ENCODE data around the gene SDSL.

The SDSL gene

GRCh38 chr12:113436993-113437728, 15.0 kb downstream of the SDSL start:
- no peaks in the 10 kb centered on the region for H3K36me3 ChIP-seq (ENCODE audit: control insufficient read depth in 2 of 2, insufficient read depth in 1 of 2, low read length in 2 of 2)
- TF ChIP-seq ZBTB21 (tag by site-specific recombination; IDR thresholded peaks at IDR 0.05) (no peak), KLF9 (tag by site-specific recombination; IDR thresholded peaks at IDR 0.05; ENCODE audit: low read depth) (no peak), ZNF366 (tag by site-specific recombination; conservative IDR thresholded peaks at IDR 0.05) (peak; percentile 88), ZNF146 (tag by site-specific recombination; IDR thresholded peaks at IDR 0.05) (no peak), ZNF324 (tag by site-specific recombination; IDR thresholded peaks at IDR 0.05) (no peak), ZNF488 (tag by site-specific recombination; IDR thresholded peaks at IDR 0.05) (no peak), ZNF704 (tag by site-specific recombination; IDR thresholded peaks at IDR 0.05) (no peak)
- TF ChIP-seq, protein P1, sequence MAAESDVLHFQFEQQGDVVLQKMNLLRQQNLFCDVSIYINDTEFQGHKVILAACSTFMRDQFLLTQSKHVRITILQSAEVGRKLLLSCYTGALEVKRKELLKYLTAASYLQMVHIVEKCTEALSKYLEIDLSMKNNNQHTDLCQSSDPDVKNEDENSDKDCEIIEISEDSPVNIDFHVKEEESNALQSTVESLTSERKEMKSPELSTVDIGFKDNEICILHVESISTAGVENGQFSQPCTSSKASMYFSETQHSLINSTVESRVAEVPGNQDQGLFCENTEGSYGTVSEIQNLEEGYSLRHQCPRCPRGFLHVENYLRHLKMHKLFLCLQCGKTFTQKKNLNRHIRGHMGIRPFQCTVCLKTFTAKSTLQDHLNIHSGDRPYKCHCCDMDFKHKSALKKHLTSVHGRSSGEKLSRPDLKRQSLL (tag by site-specific recombination; IDR thresholded peaks at IDR 0.05): no peak
- ChIA-PET CTCF (interaction anchor here (1.2 to 3.2 kb wide), 2 partner anchors 12 to 273 kb away, joined by 3 to 17 read pairs; no protein-coding TSS in a partner anchor), POLR2A (no interaction called here)
- H3K4me3 ChIP-seq (ENCODE audit: low read depth, low read length): no peak overlapping the region
- no peak overlapping the region for H3K27ac ChIP-seq (ENCODE audit: extremely low read depth, low read depth, low read length)
- H3K9me3 ChIP-seq (ENCODE audit: control insufficient read depth, insufficient read depth, low read depth, low read length): no peaks in the 10 kb centered on the region
- H3K4me1 ChIP-seq (ENCODE audit: control insufficient read depth, insufficient read depth, low read length): no peaks in the 10 kb centered on the region

DNA sequence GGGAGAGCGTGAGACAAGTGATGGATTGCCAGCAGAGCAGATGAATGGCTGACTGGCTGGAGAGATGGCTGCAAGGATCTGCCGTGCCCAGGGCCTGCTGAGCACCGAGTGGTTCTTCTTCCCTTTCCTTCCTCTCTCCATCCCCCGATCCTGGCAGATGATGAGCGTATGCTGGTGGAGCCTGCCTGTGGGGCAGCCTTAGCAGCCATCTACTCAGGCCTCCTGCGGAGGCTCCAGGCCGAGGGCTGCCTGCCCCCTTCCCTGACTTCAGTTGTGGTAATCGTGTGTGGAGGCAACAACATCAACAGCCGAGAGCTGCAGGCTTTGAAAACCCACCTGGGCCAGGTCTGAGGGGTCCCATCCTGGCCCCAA, 15.5 kb downstream of the SDSL start:
- no peaks in the 10 kb centered on the region for H3K36me3 ChIP-seq (ENCODE audit: control insufficient read depth in 2 of 2, insufficient read depth in 1 of 2, low read length in 2 of 2)
- H3K9me3 ChIP-seq (ENCODE audit: control insufficient read depth, insufficient read depth, low read depth, low read length): no peaks in the 10 kb centered on the region
- H3K4me3 ChIP-seq (ENCODE audit: low read depth, low read length): no peak overlapping the region
- no peak overlapping the region for H3K27ac ChIP-seq (ENCODE audit: extremely low read depth, low read depth, low read length)
- H3K4me1 ChIP-seq (ENCODE audit: control insufficient read depth, insufficient read depth, low read length): no peaks in the 10 kb centered on the region
- TF ChIP-seq ZBTB17 (tag by site-specific recombination; IDR thresholded peaks at IDR 0.05) (0 out of 2 replicates have a peak, but pooled peaks have one; percentile 60), HIC1 (tag by site-specific recombination; IDR thresholded peaks at IDR 0.05) (no peak)
- ChIA-PET CTCF (interaction anchor here (0.6 to 1.2 kb wide), 3 partner anchors 124 to 427 kb away, joined by 3 read pairs; no protein-coding TSS in a partner anchor), POLR2A (no interaction called here)

DNA sequence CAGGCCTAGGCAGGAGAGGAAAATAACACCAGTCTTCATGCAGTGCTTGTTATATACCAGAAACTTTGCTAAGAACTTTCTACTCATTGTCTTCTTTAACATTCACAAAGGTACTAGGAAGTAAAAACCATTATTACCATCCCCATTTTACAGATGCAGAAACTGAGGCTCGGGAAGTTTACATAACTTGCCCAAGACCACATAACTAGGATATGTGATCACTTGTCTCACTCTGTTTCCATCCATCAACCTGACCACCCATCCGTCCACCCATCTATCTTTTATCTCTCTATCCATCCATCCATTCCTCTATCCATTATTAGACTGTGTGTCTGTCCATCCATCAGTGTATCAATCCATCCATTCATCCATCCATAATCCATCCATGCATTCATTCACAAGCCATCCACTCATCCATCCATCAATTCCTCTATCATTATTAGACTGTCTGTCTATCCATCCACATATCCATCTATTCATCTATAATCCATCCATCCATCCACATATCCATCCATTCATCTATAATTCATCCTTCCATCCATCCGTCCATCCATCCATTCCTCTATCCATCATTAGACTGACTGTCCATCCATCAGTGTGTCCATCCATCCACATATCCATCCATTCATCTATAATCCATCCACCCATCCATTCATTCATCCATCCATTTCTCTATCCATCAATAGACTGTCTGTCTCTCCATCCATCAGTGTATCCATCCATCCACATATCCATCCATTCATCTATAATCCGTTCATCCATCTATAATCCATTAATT, 16.5 kb downstream of the SDSL start:
- Histone ChIP-seq H3K36me3 (ENCODE audit: control insufficient read depth in 2 of 2, insufficient read depth in 1 of 2, low read length in 2 of 2) (no peaks in the 10 kb centered on the region), H3K4me1 (ENCODE audit: control insufficient read depth, insufficient read depth, low read length) (no peaks in the 10 kb centered on the region), H3K27ac (ENCODE audit: extremely low read depth, low read depth, low read length) (no peak overlapping the region), H3K9me3 (ENCODE audit: control insufficient read depth, insufficient read depth, low read depth, low read length) (no peaks in the 10 kb centered on the region), H3K4me3 (ENCODE audit: low read depth, low read length) (no peak overlapping the region)
- ChIA-PET CTCF (interaction anchor here (0.6 to 1.2 kb wide), 3 partner anchors 23 to 426 kb away, joined by 3 to 4 read pairs (median 3); no protein-coding TSS in a partner anchor), POLR2A (no interaction called here)
- TF ChIP-seq OVOL3 (tag by site-specific recombination; IDR thresholded peaks at IDR 0.05): no peak
- TF ChIP-seq, protein P2, sequence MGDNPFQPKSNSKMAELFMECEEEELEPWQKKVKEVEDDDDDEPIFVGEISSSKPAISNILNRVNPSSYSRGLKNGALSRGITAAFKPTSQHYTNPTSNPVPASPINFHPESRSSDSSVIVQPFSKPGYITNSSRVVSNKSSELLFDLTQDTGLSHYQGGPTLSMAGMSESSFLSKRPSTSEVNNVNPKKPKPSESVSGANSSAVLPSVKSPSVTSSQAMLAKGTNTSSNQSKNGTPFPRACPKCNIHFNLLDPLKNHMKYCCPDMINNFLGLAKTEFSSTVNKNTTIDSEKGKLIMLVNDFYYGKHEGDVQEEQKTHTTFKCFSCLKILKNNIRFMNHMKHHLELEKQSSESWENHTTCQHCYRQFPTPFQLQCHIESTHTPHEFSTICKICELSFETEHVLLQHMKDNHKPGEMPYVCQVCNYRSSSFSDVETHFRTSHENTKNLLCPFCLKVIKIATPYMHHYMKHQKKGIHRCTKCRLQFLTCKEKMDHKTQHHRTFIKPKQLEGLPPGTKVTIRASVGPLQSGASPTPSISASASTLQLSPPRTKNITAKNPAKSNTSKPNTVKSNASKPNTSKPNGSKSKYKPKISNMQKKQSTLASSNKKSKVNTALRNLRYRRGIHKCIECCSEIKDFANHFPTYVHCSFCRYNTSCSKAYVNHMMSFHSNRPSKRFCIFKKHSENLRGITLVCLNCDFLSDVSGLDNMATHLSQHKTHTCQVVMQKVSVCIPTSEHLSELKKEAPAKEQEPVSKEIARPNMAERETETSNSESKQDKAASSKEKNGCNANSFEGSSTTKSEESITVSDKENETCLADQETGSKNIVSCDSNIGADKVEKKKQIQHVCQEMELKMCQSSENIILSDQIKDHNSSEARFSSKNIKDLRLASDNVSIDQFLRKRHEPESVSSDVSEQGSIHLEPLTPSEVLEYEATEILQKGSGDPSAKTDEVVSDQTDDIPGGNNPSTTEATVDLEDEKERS (tag by site-specific recombination; IDR thresholded peaks at IDR 0.05): no peak
- no peak for TF ChIP-seq ZNF223 (tag by site-specific recombination; IDR thresholded peaks at IDR 0.05)
- no peak for TF ChIP-seq PRDM4 (tag by site-specific recombination; IDR thresholded peaks at IDR 0.05)
- TF ChIP-seq ZNF366 (tag by site-specific recombination; conservative IDR thresholded peaks at IDR 0.05): peak; percentile 94
- no peak for TF ChIP-seq ZNF23 (tag by site-specific recombination; IDR thresholded peaks at IDR 0.05; ENCODE audit: borderline replicate concordance)

Data from HEK293 (cell line).